ENCODE results near the gene SUPT6H.
A peak's percentile ranks its signal among the peaks of the same experiment; 100 is the strongest.

The SUPT6H gene

GRCh38 chr17:28661635-28662526 is at the start of gene SUPT6H, which contains the start of gene SDF2:
TSS of gene SUPT6H (plus strand) at chr17:28662205. CDS start at chr17:28673402, 11,197 bp downstream.
TSS of gene SDF2 (minus strand) at chr17:28661906. CDS start at chr17:28661876, 30 bp downstream.
- DNase-seq: peak; percentile 84

- DNase-seq: no peak
Observed at GRCh38 chr17:28612531-28612930, 49.5 kb upstream of the SUPT6H start.

DNA sequence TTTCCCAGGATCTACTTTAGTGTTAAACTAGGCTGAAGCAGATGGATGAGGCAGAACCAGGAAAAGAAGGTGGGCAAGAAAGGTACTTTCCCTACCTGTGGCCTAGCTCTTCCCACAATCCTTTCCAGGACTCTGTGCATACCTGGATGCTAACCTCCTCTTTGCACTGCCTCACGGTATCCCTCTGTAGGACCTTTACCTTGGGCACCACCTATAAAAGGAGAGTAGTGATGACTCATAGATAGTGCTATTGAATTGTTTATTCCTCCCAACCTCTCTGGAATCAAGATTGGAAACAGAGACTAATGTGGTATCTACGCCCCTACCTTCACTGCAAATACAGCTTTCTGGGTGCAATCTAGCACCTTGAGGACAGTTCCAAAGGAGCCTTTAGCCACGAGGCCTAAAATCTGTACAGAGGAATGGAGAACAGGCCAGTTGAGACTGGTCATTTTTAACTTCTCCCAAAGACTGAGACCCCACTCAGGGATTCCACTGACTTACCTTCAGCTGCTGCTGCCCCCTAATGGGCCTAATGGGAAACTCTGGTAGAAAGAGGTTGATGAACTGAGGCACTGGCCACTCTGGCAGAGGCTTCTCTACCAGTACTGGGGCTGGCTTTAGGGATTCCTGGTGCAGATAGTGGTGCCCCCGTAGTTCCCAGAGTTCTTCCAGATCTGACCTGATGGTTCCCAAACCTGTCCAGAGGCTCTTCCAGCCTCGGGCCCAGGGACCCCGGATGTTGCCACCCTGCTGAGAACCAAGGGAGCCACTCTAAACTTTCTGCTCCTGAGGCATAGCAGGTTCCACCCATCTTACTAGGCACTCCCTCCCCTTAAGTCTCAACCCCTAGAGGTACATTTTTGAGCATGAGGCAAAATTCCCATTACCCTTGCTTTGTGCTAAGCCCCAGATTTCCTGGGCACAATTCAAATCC is 48.8 kb upstream of the SUPT6H start:
- no peak for DNase-seq

- no peak for DNase-seq
Observed at GRCh38 chr17:28613931-28614381, 48.0 kb upstream of the SUPT6H start, which contains the start of gene RSKR. TSS of gene RSKR (minus strand) at chr17:28614185. CDS start at chr17:28614161, 24 bp downstream.

DNA sequence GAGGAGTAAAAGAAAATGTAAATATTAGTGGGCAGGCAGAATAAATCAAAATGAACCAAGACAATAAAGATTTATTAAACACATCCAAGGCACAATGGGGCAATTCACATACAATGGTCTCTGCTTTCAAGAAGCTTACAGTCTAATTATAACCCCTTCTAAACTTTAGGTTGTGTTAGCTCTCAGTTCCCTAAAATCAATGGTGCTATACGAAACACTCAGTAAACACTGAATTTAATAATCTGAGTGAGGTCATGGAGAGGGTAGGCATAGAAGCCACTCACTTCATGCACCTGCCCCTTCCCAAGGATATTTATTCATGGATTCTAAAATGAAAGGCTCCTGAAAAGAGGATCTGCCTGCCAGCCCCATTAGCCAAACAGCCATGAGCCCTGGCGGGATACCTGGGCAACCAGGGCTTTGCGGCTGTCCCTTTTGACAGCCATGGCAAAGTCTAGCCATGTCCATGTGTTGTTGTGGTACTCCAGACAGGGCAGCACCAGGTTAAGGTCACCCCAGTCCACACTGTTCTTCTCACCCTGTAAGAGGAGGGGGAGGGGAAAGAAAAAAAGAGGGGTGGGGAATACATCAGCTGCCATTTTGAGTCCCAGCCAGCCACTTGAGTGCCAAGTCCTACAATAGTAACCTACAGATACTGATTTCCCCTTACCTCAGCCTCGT is 46.6 kb upstream of the SUPT6H start:
- no peak for DNase-seq

GRCh38 chr17:28616281-28616680 is 45.7 kb upstream of the SUPT6H start:
- no peak for DNase-seq

- DNase-seq: no peak
Observed at GRCh38 chr17:28618464-28618863, 43.5 kb upstream of the SUPT6H start.

GRCh38 chr17:28620010-28620409 is 42.0 kb upstream of the SUPT6H start:
- no peak for DNase-seq

GRCh38 chr17:28622186-28622585 is 39.8 kb upstream of the SUPT6H start:
- no peak for DNase-seq

DNA sequence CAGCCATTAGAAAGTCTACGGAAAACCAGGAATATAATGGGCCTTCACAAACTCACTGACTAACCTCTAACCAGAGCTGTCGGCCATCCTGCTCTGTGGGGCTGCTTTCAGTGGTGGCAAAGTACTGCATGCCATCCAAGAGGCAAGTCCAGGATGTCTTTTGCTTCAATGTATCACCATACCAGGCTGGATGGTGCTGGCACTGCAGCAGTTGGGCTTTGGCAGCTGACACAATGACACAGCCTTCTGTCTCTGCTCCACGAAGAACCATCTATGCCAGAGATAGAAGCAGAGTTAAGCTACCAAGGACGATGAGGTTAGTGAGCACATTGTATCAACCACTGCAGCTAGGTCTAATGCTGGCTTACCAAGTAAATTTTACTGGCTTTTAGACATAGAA is 38.3 kb upstream of the SUPT6H start:
- DNase-seq: no peak

DNA sequence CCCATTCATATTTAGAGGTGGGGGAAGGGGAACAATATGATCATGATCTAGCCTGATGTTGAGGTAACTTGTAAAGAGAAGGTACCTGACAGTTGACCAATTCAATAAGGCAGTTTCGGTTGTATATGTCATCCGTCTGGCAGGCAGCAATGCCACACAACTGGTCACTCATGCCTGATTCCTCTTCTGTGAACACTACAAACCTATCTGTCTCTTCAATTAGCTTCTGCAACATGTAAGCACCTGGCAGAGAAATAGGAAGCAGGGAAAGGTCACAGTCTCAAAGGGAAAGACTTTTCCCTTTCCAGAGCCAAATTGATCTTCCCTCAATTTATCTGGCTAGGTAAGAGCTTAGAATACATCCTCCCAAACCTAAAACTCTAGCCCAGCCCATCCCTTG is 37.9 kb upstream of the SUPT6H start:
- no peak for DNase-seq

GRCh38 chr17:28626818-28627217 is 35.2 kb upstream of the SUPT6H start:
- DNase-seq: no peak

DNA sequence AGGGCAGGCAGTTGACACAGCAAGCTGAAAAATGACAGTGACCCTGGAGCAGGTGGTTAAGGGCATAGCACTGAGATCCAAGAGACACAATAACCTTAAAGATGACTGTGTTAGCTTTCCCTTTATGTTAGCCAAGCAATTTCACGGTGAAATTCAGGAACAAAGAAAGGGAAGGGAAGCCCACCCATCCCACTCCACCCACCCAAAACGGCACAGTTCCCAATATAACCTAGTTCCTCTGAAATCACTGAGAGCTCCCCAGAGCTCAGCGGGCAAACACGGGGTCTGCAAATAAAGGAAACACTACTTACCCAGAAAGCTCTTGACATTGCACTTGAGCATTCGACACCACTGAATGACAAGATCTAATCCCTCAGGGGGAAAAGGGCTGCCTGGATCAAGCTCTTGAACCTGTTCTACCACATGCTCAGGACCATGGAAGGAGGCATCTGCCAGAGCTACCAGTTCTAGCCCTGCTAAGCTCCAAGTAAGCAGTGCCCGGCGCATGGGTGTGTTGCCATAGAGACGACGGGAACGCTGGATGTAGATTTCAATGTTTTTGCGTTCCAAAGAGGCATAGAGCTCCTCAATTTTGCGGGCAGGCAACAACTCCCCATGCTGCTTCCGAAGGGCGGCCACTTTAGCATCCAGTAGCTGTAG is 27.7 kb upstream of the SUPT6H start:
- no peak for DNase-seq

DNA sequence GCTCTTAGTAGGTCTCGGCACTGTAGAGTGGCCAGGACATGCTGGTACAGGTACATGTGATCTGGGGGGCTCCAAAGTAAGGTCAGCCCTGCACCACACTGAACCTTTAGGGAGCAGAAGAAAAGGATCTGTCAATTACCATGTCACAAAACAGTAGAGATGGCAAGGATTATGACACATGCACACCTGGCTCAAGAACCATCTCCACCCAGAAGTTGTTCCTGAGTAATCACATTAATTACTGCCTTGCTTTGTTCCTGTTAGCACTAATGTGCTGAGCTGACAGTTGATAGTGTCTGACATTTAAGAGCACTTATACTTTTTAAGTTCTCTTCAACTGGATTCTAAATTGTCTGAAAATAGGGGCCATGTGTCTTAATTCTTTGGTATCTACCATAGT is 26.5 kb upstream of the SUPT6H start:
- no peak for DNase-seq

DNA sequence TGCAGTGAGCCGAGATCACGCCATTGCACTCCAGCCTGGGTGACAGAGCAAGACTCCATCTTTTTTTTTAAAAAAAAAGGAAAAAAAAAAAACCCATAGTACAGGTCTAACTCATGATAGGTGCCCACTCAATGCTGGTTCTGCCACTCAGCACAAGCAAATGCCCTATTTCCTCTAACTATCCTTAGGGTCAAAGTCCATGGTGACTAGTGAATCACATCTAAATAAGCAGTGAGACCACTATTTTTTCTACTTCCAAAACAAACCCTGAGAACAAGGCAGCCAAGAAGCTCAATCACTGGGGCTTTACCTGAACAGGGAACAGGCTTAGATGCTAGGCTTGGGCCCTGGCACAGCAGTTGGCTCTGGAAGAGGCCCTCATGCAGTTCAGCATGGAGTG is 20.4 kb upstream of the SUPT6H start:
- no peak for DNase-seq

GRCh38 chr17:28643983-28644786 is 17.8 kb upstream of the SUPT6H start:
- DNase-seq: no peak

DNA sequence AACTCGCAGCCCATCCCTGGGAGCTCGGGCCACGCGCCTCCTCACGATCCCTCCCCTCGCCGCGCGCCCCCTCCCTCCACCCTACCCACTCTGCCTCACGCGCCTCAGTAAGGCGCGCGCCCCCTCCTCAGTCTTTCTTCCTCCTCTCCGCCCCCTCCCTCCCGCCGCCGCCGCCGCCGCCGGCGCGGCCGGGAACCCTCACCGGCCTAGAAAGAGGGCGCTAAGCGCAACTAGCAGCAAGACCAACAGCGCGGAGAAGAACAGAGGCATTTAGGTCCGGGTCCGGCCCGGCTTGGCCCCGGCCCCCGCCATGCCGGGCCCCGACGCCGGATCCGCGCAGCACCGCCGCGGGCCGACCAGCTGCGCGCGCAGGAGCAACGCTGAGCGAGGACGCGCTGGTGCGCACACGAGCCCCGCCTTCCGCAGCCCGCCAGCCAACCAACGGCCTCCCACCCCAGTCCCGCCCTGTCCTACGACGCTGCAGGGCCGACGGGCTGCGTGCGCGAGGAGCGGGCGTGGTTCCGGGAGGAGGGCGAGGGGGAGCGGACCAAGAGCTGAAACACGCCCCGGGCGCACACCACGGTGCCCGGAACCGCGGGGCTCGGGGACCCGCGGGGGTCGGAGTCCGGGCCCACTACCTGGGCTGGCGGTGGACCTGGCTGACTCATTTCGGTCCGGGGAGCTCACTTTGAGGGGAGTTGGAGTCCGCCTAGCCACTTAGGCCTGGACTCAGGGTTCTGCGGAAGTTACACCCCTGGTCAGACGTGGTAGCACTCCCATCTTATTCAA is 17.0 kb upstream of the SUPT6H start, which contains the start of gene BLTP2:
TSS of gene BLTP2 (minus strand) at position 372 of the 789 bp plus-strand sequence. CDS start at position 270, 102 bp downstream.
- peak; percentile 95 for DNase-seq

GRCh38 chr17:28645576-28645939 is 16.4 kb upstream of the SUPT6H start:
- no peak for DNase-seq

DNA sequence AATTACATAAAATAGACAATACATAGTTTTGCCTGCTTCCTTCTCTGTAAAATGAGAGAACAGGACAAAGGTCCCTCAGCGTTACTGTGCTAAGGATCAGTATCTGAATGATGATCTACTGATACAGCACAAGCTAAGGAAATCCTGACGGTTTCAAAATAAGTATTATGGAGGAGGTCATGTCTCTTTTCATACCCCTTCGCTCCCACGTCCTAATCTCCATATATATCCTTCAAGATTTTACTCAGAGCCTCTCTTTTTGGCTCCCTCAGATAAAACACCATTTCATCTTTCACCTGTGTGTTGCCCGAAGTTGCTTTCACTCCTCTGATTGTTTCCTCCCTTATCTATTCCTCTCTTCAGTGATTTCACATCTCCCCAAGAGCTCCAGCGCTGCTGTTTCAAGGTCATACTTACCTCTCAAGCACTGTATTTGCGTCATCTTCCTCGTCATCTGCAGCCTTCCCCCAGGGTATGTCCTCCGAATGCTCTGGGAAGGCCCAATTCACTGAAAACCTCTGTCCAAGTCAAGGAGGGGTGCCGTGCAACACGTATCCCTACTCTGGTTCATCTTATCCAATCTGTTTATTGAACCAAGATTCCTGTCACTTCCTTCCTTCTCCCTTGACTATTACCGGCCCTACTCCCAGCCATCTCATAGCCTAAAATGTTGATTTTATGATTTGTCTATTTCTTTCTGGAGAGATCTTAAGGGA is 15.8 kb upstream of the SUPT6H start:
- no peak for DNase-seq

DNA sequence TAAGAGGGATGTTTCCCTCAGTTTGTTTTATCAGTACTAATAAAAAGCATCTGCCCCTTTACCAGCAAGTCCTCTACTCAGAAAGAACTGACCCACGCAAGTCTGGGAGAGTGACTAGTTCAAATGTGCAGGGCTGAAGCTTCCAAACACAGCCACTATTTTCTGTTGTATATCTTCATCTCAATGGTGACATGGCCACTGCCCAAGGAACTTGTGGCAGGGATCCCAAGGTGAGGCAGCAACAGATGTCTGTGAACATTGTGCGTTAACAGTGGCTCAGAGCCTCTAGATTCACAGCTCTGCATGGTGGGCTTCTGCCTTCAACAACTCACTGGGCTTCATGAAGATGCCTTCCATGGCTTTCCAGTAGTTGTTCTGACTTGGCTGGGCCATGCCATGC is 13.3 kb upstream of the SUPT6H start:
- no peak for DNase-seq
